C4-2B (cell line): ENCODE measurements around the gene STARD3NL.
"Not testable (repeated sequence)": the region's sequence is repeated elsewhere in the genome, so short reads cannot be mapped to it uniquely, and the experiment has no call there.

Source experiments
- CTCF ChIP-seq: fragments of 450-650 bp; conservative IDR thresholded peaks from 2 replicates; pipeline ENCODE4 v1.5.1; 2017; ENCODE audit warnings: mild to moderate bottlenecking
- ZFX ChIP-seq: fragments of 450-650 bp; IDR thresholded peaks from 2 replicates; pipeline ENCODE4 v1.6.1; 2017

GRCh38 chr7:38263274-38263673, 85.2 kb downstream of the STARD3NL start:
- not testable (repeated sequence) for TF ChIP-seq CTCF, ZFX
